ENCODE results near the gene TSPAN18.

- TF ChIP-seq, protein P1, sequence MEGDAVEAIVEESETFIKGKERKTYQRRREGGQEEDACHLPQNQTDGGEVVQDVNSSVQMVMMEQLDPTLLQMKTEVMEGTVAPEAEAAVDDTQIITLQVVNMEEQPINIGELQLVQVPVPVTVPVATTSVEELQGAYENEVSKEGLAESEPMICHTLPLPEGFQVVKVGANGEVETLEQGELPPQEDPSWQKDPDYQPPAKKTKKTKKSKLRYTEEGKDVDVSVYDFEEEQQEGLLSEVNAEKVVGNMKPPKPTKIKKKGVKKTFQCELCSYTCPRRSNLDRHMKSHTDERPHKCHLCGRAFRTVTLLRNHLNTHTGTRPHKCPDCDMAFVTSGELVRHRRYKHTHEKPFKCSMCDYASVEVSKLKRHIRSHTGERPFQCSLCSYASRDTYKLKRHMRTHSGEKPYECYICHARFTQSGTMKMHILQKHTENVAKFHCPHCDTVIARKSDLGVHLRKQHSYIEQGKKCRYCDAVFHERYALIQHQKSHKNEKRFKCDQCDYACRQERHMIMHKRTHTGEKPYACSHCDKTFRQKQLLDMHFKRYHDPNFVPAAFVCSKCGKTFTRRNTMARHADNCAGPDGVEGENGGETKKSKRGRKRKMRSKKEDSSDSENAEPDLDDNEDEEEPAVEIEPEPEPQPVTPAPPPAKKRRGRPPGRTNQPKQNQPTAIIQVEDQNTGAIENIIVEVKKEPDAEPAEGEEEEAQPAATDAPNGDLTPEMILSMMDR (IDR thresholded peaks at IDR 0.05), result no peak
- TF ChIP-seq POLR2A (IDR thresholded peaks at IDR 0.05), result no peak
Measured at GRCh38 chr11:44760477-44760872, 33.7 kb downstream of the TSPAN18 start.
